GM10248 (cell line): ENCODE data around the gene MTHFSD.

Experiments used
- CTCF ChIA-PET: fragments of 300-600 bp; sonication (Branson Sonifier 250); formaldehyde crosslinking; extraction: SDS; loops from one replicate; lab custom pipeline; 2021; ENCODE audit warnings: antibody characterized with exemption; lab: Yijun Ruan, JAX
- POLR2A ChIA-PET: fragments of 350-650 bp; sonication (Branson Sonifier 250); formaldehyde crosslinking; extraction: SDS; loops from one replicate; lab custom pipeline; 2020; ENCODE audit warnings: antibody characterized with exemption; lab: Yijun Ruan, JAX
- DNase-seq: peaks from one replicate; pipeline ENCODE4 v3.0.0; 2012; ENCODE audit errors: extremely low spot score
- TF ChIP-seq, protein P1 (sequence below): IDR thresholded peaks from 2 replicates; pipeline ENCODE4 v1.5.1; 2012; ENCODE audit warnings: mild to moderate bottlenecking, low read depth; ENCODE audit errors: extremely low read depth, missing control alignments, control extremely low read depth

MTHFSD gene

GRCh38 chr16:86597880-86598606 lies 43.0 kb upstream of the MTHFSD start:
- ChIA-PET POLR2A (no interaction called here), CTCF (no interaction called here)

DNA sequence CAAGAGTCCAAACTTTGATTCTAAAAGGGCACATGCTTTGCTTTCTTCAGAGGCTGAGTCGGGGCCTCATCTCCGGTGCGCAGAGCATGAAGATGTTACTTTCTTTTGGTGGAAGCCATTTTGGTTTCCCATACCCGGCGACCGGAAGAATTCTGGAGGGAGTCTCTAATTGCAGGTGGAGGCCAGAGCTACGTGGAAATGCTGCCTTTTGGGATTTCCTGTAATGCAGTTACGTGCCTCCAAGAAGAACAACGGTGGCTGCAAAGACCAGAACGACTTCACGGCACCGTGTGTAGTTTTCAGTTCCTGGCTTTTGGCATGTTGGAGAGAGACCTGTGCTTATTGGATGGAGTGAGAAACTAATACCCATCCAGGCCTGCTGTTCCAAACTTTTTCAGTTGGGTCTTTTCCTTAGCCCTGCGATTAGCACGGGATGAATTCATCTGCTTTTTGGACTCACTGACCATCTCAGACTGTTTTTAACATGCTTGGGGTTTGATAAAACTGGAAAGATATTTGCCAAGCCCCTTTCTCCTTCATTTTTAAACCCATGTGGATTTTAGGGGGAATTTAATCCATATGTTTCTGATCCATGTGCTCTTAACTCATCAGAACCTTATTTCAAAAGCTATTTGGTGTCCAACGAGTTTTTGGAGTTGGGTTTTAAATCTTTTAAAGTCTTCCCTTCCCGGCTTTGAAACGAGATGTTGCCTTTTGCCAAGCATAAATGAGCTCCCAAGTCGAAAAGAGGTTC lies 42.3 kb upstream of the MTHFSD start:
- ChIA-PET CTCF (no interaction called here), POLR2A (no interaction called here)
- TF ChIP-seq, protein P1, sequence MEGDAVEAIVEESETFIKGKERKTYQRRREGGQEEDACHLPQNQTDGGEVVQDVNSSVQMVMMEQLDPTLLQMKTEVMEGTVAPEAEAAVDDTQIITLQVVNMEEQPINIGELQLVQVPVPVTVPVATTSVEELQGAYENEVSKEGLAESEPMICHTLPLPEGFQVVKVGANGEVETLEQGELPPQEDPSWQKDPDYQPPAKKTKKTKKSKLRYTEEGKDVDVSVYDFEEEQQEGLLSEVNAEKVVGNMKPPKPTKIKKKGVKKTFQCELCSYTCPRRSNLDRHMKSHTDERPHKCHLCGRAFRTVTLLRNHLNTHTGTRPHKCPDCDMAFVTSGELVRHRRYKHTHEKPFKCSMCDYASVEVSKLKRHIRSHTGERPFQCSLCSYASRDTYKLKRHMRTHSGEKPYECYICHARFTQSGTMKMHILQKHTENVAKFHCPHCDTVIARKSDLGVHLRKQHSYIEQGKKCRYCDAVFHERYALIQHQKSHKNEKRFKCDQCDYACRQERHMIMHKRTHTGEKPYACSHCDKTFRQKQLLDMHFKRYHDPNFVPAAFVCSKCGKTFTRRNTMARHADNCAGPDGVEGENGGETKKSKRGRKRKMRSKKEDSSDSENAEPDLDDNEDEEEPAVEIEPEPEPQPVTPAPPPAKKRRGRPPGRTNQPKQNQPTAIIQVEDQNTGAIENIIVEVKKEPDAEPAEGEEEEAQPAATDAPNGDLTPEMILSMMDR = no peak
- DNase-seq = no peak

More at GRCh38 chr16:86597880-86598606, 43.0 kb upstream of the MTHFSD start:
- no peak for DNase-seq
- TF ChIP-seq, protein P1 = no peak

DNA sequence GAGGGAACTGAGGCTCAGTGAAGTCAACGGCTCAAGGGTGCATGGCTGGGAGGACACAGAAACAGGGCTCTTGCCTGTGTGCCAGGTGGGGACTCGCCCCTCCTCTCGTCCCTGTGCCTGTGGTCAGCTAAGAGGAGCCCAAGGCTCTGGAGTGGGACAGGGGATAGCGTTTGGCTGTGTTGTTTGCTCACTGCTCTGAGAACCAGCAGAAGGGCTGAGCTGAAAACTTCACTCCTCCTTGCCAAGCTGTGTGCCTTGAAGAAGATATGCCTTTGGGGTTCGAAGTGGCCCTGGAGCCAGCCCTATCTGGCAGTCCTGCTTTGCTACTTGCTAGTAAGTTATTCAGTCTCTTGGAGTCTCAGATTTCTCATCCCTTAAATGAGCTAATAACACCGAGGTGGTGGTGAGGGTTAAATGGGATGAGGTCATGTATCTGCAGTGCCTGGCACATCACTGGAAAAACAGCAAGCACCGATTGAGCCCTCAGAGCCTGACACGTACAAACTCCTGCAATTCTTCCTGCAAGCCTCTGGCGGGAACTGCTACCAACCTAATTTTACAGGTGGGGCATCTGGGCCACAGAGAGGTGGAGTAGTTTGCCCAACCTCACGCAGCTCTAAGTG lies 41.1 kb upstream of the MTHFSD start:
- CTCF ChIA-PET = no interaction called here
- POLR2A ChIA-PET = interaction anchor here (0.5 kb wide), 1 partner anchor 578 kb away, joined by 3 read pairs; no protein-coding TSS in a partner anchor
- TF ChIP-seq, protein P1 = no peak
- DNase-seq = no peak

- no peak for DNase-seq
- TF ChIP-seq, protein P1 = no peak
- POLR2A ChIA-PET = no interaction called here
- CTCF ChIA-PET = no interaction called here
Measured at GRCh38 chr16:86594721-86595120, 39.7 kb upstream of the MTHFSD start.

GRCh38 chr16:86593913-86594620 lies 39.0 kb upstream of the MTHFSD start:
- POLR2A ChIA-PET = no interaction called here

More at GRCh38 chr16:86593913-86594620, 39.0 kb upstream of the MTHFSD start:
- no peak for DNase-seq
- TF ChIP-seq, protein P1 = no peak
- CTCF ChIA-PET = interaction anchor here (2.1 kb wide), 1 partner anchor 30 kb away, joined by 7 read pairs; no protein-coding TSS in a partner anchor
